GM18909 (cell line): ENCODE data around the gene FAM227B.

ENCODE experiments used
- ATAC-seq: cut with Tn5 transposase; IDR thresholded peaks from one replicate; pipeline ENCODE4 v1.9.1; 2021; ENCODE audit warnings: mild to moderate bottlenecking; ENCODE audit not compliant: unreplicated experiment, poor library complexity

FAM227B gene

DNA sequence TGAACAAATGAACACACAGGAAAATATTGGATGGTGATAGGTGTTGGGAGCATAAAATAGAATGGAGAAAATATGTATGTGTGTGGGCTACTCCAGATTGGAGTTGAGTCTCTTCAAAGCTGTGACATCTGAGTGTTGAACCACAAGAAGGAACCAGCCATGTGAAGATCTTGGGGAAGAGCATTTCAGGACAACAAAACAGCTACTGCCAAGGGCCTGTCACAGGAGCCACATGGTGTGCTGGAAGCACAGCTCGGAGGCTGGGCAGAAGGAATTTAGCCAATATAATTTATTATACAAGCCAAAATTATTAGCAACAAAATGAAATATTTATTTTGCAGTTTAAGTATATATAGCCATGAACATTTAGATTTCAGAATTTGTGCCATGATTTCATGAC is 305.9 kb downstream of the FAM227B start:
- no peak for ATAC-seq

DNA sequence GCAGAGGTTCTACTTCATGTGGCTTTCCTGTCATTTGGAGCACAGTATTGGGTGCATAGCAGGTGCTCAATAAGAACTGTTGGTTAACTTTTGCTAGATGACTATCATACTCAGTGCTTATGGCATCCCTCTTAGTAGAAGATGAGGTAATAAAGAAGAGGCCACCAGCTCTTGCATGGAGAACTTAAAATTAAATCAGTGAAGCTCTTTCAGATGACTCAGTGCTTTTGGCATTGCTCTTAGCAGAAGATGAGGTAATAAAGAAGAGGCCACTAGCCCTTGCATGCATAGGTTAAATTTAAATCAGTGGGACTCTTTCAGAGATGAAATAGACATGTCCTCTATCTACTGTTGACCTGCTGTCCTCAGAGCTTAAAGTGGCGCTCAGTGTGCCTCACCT is 307.0 kb downstream of the FAM227B start:
- ATAC-seq, result no peak

DNA sequence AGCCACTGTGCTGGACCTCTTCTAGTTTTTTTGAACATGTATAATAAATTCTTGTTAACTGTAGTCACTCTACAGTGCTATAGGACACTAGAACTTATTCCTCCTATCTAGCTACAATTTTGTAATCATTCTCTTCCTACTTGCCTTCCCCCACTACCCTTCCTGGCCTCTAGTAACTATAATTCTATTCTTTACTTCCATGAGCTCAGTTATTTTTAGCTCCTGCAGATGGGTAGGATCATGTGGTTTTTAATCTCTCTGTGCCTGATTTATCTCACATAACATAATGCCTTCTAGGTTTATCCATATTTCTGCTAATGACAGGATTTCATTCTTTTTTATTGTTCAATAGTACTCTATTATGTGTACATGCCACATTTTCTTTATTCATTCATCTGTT is 310.7 kb downstream of the FAM227B start:
- ATAC-seq, result no peak

DNA sequence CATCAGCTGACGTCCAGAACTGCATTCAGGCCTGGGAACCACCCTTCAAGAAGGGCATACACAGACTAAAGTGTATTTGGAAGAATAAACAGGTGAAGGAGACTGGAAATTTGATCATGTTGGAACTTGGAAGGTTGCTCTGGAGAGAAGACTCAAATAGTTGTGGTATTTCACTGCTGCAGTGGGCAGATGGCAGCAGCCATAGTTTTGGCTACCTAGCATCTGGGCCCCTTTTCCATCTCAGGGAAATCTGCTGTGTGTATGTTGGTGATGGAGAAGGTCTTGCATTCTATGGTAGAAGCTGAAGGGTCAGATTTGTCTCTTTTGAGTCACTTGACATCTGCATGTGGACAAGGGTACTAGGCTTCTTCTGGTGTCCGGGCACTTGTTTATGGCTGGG is 311.9 kb downstream of the FAM227B start:
- ATAC-seq, result no peak

DNA sequence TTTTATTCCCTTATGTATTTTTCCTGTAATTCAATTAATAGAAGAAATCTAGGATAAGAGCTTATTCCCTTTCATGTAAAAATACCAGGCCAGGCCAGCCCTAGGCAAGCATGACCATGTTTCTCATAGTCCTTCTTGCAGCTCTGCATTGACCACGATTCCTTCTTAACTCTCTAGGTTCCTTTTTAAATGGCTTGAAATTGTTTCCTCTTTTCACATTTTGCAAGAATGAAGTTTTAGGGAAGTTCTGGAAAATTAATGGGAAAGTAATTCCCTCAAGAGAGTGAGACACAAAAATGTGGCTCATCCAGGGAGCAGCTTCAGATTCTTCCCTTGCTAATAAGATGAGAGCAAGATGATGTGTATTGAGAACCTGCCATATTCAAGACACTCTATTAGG is 314.1 kb downstream of the FAM227B start:
- ATAC-seq, result no peak

DNA sequence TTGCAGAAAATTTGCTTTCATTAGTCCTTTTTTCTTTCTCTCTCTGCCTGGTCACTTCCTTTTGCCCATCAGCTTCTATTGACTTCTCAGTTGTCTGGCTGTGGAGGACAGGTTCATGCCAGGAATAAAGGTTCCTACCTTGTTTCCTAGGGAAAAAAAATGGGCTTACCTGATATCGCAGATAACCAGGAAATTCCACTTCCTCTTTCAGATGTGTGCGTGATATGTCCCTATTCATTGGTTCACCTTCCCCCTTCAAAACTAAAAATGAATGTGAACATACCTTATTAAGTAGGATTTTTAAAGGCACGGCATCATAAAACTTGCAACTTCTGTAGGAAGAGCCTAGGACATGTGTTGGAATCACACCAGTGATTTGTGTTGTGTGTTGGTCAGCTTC is 317.6 kb downstream of the FAM227B start:
- no peak for ATAC-seq

DNA sequence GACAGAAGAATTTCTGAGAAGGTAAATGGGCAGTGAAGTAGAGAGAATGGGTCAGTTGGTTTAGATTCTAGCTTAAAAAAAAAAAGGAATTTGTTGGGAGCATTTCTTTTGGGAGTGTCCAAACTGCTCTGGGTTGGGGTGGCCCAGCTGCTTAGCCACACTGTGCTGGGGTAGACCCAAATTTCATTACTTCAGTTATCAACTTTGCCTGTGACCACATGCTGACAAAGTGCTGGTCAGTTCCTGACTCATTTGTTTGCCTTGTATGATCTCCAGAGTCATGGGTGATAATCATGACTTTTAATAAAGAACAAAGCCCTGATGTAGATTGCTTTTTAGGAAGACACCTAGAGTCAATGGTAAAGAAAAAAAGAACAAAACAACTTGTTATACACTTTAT is 319.1 kb downstream of the FAM227B start:
- no peak for ATAC-seq

DNA sequence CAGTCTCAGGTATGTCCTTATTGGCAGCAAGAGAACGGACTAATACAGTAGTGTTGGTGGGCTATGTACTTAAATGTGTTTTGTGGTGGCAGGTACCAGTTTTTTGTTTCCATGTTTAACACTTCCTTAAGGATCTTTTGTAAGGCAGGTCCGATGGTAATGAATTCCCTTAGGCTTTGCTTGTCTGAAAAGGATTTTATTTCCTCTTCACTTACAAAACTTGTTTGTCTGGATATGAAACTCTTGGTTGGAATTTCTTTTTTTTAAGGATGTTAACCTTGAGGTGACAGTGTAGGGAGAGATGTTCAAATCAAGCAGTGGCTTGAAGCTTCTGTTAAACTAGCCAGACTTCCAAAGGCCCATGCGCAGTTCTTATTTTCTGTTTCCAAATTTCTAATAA is 319.8 kb downstream of the FAM227B start:
- no peak for ATAC-seq

DNA sequence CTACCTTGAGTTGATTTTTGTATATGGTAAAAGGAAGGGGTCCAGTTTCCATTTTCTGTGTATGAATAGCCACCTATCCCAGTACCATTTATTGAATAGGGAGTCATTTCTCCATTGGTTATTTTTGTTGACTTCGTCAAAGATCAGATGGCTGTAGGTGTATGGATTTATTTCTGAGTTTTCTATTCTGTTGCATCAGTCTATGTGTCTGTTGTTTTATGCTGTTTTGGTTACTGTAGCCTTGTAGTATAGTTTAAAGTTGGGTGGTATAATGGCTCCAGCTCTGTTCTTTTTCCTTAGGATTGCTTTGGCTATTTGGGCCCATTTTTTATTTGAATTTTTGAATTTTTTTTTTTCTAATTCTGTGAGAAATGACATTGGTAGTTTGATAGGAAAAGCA is 323.0 kb downstream of the FAM227B start:
- no peak for ATAC-seq

DNA sequence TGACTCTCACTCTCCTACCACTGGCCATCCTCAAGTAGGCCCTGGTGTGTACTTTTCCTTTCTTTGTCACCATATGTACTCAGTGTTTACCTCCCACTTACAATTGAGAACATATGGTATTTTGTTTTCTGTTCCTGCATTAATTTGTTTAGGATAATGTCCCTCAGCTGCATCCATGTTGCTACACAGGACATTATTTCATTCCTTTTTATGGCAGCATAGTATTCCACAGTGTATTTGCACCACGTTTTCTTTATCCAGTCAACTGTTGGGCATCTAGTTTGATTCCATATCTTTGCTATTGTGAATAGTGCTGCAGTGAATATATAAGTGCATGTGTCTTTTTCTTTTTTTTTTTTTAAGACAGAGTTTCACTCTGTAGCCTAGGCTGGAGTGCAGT is 324.4 kb downstream of the FAM227B start:
- ATAC-seq, result no peak

DNA sequence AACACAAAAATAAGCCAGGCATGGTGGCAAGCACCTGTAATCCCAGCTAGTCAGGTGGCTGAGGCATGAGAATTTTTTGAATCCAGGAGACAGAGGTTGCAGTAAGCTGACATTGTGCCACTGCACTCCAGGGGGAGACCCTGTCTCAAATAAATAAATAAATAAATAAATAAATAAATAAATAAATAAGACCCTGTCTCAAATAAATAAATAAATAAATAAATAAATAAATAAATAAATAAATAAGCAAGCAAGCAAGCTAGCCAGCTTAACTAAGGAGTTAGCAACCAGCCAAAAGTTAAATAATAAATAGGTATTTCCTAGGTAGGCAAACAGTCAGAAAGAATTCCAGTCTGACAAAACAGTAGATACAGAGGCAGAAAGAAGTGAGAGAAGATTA is 326.7 kb downstream of the FAM227B start:
- no peak for ATAC-seq

DNA sequence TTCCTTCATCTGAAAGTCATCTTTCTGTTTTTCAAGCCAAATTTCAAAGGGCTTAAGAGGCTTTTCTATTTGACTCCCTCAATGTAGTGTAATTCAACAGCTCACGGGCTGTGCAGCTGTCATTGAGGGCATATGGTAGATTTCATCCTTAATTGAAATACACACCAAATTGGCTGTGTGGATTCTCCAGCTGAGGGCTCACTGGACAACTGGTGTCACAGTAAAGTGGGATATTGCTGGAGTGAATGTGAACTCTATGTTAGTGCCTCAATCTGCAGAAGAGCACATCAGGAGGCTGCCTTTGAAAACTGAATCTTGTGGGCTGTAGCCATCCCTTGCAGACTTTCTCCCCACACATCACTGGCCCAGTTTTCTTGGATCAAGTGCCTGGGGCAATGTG is 330.4 kb downstream of the FAM227B start:
- no peak for ATAC-seq

DNA sequence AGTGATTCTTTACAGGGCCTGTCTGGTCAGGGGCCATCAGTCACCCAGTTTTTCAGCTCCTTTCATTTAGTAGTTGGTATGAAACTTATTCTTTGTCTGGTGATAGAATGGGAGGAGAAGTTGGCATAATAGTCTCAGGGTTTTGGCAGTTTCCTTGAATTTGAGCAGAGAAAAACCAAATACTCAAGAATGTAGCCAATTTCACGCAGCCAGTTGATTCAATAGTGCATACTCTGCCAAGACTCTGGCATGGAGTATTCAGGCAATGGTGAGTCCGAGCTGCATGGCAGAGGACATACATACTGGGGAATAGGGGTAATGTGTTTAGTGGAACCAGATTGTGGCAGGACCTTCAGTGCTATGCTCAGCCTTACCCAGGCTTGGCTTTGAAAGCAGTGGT is 332.2 kb downstream of the FAM227B start:
- ATAC-seq, result no peak

DNA sequence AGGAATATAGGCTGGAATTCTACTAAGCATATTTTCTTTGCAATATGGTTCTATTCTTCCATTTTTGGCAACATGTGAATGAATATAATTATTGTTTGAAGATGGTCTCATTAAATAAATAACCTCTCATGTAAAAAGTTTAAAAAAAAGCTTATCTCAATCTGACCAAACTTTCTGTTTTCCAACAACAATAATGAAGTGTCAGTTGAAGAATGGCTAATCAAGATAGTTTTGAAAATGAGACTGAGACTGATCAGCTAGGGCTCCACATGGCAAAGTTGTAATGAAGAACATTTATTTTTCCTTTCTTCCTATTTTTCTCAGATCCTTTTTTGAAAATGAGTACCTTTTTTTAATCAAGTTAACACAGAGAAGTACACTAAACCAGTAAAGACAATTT is 333.1 kb downstream of the FAM227B start:
- ATAC-seq, result no peak

DNA sequence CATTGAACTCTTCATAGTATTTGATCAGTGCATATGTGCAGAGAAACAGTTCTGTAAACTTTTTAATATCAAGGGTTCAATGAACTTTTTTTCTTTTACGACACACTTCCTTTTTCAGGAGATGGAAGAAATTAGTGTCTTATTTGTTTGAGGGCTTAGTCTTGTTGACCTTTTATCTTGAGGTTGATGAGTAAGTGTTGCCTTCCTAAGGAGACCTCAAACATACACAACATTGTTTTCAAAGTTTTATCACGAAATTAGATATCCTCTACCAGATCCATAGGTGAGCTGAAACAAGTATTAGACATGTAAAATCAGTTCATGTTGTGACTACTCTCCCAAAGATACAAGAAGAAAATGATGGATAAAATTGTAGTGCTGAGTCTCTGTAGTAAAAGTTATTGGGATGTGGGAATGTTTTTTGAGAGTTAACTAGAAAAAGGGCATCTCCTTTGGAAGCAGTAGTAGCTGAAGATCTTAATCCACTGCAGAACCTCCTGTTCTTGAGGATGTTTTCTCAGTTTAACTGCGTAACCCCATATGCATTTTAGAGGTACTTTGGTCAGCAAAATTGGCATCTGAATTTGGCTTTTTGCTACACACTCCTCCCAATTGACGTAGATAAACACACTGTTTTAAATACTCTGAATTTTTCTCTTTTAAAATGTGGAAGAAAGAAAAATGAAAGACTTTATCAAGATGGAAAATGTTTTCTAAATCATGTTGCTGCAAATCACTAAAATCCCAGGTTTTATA is 333.8 kb downstream of the FAM227B start:
- ATAC-seq, result no peak

DNA sequence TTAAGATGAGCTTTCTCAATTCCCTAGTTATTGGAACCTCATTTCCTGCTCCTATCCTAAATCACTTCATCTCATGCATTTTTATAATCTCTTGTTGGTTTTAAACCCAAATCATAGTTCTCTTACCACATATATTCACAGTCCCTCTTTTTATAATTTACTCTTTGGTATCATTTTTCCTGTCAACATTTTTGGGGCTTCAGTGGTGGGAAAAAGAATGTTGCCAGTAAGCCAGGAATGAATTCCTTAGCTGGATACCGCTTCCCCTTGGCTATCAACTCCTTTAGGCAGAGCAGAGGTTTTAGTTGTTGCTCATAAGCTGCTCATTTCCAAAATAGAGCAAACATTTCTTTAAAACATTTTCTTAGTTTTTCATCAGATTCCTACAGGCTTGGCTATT is 338.3 kb downstream of the FAM227B start:
- no peak for ATAC-seq

DNA sequence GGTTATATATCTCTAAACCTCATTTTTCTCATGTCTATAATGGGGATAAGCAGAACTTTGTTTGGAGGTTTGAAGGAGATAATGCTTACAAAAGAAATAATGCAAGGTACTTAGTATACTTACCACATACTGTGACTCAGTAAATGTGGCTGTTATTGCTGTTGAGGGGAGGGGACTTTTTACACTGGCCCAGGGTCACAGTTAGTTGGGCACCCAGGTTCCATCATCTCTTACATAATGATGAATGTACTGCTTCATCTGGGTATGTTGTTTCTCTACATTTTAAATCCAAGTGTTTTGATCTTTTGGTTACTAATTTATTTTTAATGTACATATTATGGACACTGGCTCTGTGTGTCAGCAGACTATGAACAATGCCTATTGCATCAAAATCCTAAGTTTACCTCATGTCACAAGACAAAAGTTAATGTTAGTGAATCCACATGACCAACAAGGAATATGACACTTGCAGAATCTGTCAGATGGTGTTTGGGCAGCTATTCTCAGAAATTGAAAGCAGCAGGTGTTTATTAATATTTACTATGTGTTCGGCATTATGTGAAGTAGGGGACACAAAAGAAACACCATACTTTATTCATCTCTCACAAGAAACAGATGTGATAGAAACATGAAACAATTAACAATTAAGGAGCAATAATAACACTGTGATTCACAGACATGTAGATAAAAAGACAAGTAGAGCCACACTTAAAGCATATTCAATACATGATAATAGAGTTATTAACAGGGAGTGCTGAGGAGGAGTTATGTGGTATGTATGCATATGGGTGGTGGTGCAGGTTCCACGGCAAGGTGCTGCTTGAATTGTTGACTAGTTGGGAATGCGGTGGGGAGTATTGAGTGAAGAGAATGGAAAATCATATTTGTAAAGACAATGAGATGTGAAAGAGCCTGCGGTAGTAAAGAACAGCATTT is 340.8 kb downstream of the FAM227B start:
- no peak for ATAC-seq

DNA sequence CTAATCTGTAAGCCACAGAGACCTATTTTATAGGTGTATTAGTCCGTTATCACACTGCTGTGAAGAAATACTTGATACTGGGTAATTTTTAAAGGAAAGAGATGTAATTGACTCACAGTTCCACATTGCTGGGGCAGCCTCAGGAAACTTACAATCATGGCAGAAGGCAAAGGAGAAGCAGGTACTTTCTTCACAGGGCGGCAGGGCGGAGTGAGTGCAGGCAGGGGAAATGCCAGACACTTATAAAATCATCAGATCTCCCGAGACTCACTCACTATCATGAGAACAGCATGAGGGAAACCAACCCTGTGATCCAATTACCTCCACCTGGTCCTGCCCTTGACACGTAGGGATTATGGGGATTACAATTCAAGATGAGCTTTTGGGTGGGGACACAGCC is 341.9 kb downstream of the FAM227B start:
- no peak for ATAC-seq
